ENCODE results near the gene SEC16B. TPM values are rescaled to one million over a fixed set of nuclear protein-coding genes. Genes with fewer than 3 reads are reported as not detected.

Gene SEC16B
- total and polyA plus RNA-seq, 7 experiments from 2014 or later: 0.27 TPM; not detected in 6

- ChIA-PET CTCF (no interaction called here), POLR2A (no interaction called here)
- Histone ChIP-seq H3K27me3 (ENCODE audit: control insufficient read depth in 2 of 2, insufficient read depth in 2 of 2, low read length in 2 of 2) (no peaks in the 10 kb centered on the region), H3K9me3 (ENCODE audit: control insufficient read depth in 2 of 3, low read length in 3 of 3) (no peaks in the 10 kb centered on the region), H3K27ac (ENCODE audit: low read depth, low read length) (no peak overlapping the region), H3K4me3 (ENCODE audit: low read length) (no peak overlapping the region), H3K36me3 (ENCODE audit: control insufficient read depth in 2 of 3, insufficient read depth in 3 of 3, low read length in 3 of 3) (no peaks in the 10 kb centered on the region), H3K4me1 (ENCODE audit: control insufficient read depth in 2 of 2, insufficient read depth in 2 of 2, low read length in 2 of 2) (no peaks in the 10 kb centered on the region)
- Mint-ChIP-seq H3K27me3 (peaks cover 0 to 6% (median 0%) of the 10 kb centered on the region in 5 donors), H3K4me1 (no peaks in the 10 kb centered on the region), H3K9me3 (peaks cover 0 to 8% (median 0%) of the 10 kb centered on the region in 11 donors), H3K4me3 (no peak overlapping the region), H3K27ac (no peak overlapping the region), H3K36me3 (no peaks in the 10 kb centered on the region)
- no peak for ATAC-seq
- DNase-seq: no peak
- intact Hi-C loops (cut with micrococcal nuclease): no loop called here
Observed at GRCh38 chr1:177915641-177916040, 54.2 kb downstream of the SEC16B start.

GRCh38 chr1:177914603-177915002 lies 55.3 kb downstream of the SEC16B start:
- Mint-ChIP-seq H3K27me3 (peaks cover 0 to 6% (median 0%) of the 10 kb centered on the region in 5 donors), H3K9me3 (peaks cover 0 to 6% (median 0%) of the 10 kb centered on the region in 11 donors), H3K4me3 (no peak overlapping the region), H3K36me3 (no peaks in the 10 kb centered on the region), H3K4me1 (no peaks in the 10 kb centered on the region), H3K27ac (no peak overlapping the region)
- ATAC-seq (no peak), DNase-seq (no peak)
- Histone ChIP-seq H3K4me3 (ENCODE audit: low read length) (no peak overlapping the region), H3K36me3 (ENCODE audit: control insufficient read depth in 2 of 3, insufficient read depth in 3 of 3, low read length in 3 of 3) (no peaks in the 10 kb centered on the region), H3K9me3 (ENCODE audit: control insufficient read depth in 2 of 3, low read length in 3 of 3) (no peaks in the 10 kb centered on the region), H3K4me1 (ENCODE audit: control insufficient read depth in 2 of 2, insufficient read depth in 2 of 2, low read length in 2 of 2) (no peaks in the 10 kb centered on the region), H3K27ac (ENCODE audit: low read depth, low read length) (no peak overlapping the region), H3K27me3 (ENCODE audit: control insufficient read depth in 2 of 2, insufficient read depth in 2 of 2, low read length in 2 of 2) (no peaks in the 10 kb centered on the region)
- CTCF ChIA-PET: no interaction called here
- intact Hi-C loops (cut with micrococcal nuclease): no loop called here
- POLR2A ChIA-PET: no interaction called here

GRCh38 chr1:177913762-177914540 lies 55.9 kb downstream of the SEC16B start:
- Mint-ChIP-seq H3K36me3 (no peaks in the 10 kb centered on the region), H3K4me3 (no peak overlapping the region), H3K9me3 (peaks cover 0 to 5% (median 0%) of the 10 kb centered on the region in 11 donors), H3K4me1 (no peaks in the 10 kb centered on the region), H3K27me3 (peaks cover 0 to 6% (median 0%) of the 10 kb centered on the region in 5 donors), H3K27ac (no peak overlapping the region)
- CTCF ChIA-PET: no interaction called here
- Histone ChIP-seq H3K27ac (ENCODE audit: low read depth, low read length) (no peak overlapping the region), H3K4me1 (ENCODE audit: control insufficient read depth in 2 of 2, insufficient read depth in 2 of 2, low read length in 2 of 2) (no peaks in the 10 kb centered on the region), H3K36me3 (ENCODE audit: control insufficient read depth in 2 of 3, insufficient read depth in 3 of 3, low read length in 3 of 3) (no peaks in the 10 kb centered on the region), H3K4me3 (ENCODE audit: low read length) (no peak overlapping the region), H3K9me3 (ENCODE audit: control insufficient read depth in 2 of 3, low read length in 3 of 3) (no peaks in the 10 kb centered on the region), H3K27me3 (ENCODE audit: control insufficient read depth in 2 of 2, insufficient read depth in 2 of 2, low read length in 2 of 2) (no peaks in the 10 kb centered on the region)
- DNase-seq (no peak), ATAC-seq (no peak)
- POLR2A ChIA-PET: no interaction called here
- intact Hi-C loops (cut with micrococcal nuclease): no loop called here

- Histone ChIP-seq H3K4me3 (ENCODE audit: low read length) (no peak overlapping the region), H3K9me3 (ENCODE audit: control insufficient read depth in 2 of 3, low read length in 3 of 3) (no peaks in the 10 kb centered on the region), H3K4me1 (ENCODE audit: control insufficient read depth in 2 of 2, insufficient read depth in 2 of 2, low read length in 2 of 2) (no peaks in the 10 kb centered on the region), H3K27me3 (ENCODE audit: control insufficient read depth in 2 of 2, insufficient read depth in 2 of 2, low read length in 2 of 2) (no peaks in the 10 kb centered on the region), H3K36me3 (ENCODE audit: control insufficient read depth in 2 of 3, insufficient read depth in 3 of 3, low read length in 3 of 3) (no peaks in the 10 kb centered on the region), H3K27ac (ENCODE audit: low read depth, low read length) (no peak overlapping the region)
- H3K27me3 Mint-ChIP-seq: peaks cover 0 to 6% (median 0%) of the 10 kb centered on the region in 5 donors
- ChIA-PET POLR2A (no interaction called here), CTCF (no interaction called here)
- intact Hi-C loops (cut with micrococcal nuclease): no loop called here
- H3K4me1 Mint-ChIP-seq: no peaks in the 10 kb centered on the region
- peaks cover 0 to 5% (median 0%) of the 10 kb centered on the region in 11 donors for H3K9me3 Mint-ChIP-seq
- no peaks in the 10 kb centered on the region for H3K36me3 Mint-ChIP-seq
- DNase-seq (no peak), ATAC-seq (no peak)
- H3K4me3 Mint-ChIP-seq: no peak overlapping the region
- no peak overlapping the region for H3K27ac Mint-ChIP-seq
Observed at GRCh38 chr1:177912991-177913390, 56.9 kb downstream of the SEC16B start.

- H3K4me3 Mint-ChIP-seq: no peak overlapping the region
Observed at GRCh38 chr1:177909416-177909815, 60.4 kb downstream of the SEC16B start.

GRCh38 chr1:177907000-177907399 lies 62.9 kb downstream of the SEC16B start:
- Histone ChIP-seq H3K27ac (ENCODE audit: low read depth, low read length) (no peak overlapping the region), H3K9me3 (ENCODE audit: control insufficient read depth in 2 of 3, low read length in 3 of 3) (no peaks in the 10 kb centered on the region), H3K4me3 (ENCODE audit: low read length) (no peak overlapping the region), H3K4me1 (ENCODE audit: control insufficient read depth in 2 of 2, insufficient read depth in 2 of 2, low read length in 2 of 2) (no peaks in the 10 kb centered on the region), H3K27me3 (ENCODE audit: control insufficient read depth in 2 of 2, insufficient read depth in 2 of 2, low read length in 2 of 2) (no peaks in the 10 kb centered on the region), H3K36me3 (ENCODE audit: control insufficient read depth in 2 of 3, insufficient read depth in 3 of 3, low read length in 3 of 3) (no peaks in the 10 kb centered on the region)
- ChIA-PET CTCF (no interaction called here), POLR2A (no interaction called here)
- Mint-ChIP-seq H3K27ac (no peak overlapping the region), H3K4me1 (no peaks in the 10 kb centered on the region), H3K27me3 (peaks cover 0 to 6% (median 0%) of the 10 kb centered on the region in 5 donors), H3K36me3 (no peaks in the 10 kb centered on the region), H3K4me3 (no peak overlapping the region), H3K9me3 (peaks cover 0 to 5% (median 0%) of the 10 kb centered on the region in 11 donors)
- intact Hi-C loops (cut with micrococcal nuclease): no loop called here
- no peak for ATAC-seq
- DNase-seq: no peak

More at GRCh38 chr1:177909416-177909815, 60.4 kb downstream of the SEC16B start:
- intact Hi-C loops (cut with micrococcal nuclease): no loop called here
- no peak for ATAC-seq
- Histone ChIP-seq H3K27ac (ENCODE audit: low read depth, low read length) (no peak overlapping the region), H3K4me3 (ENCODE audit: low read length) (no peak overlapping the region), H3K36me3 (ENCODE audit: control insufficient read depth in 2 of 3, insufficient read depth in 3 of 3, low read length in 3 of 3) (no peaks in the 10 kb centered on the region), H3K4me1 (ENCODE audit: control insufficient read depth in 2 of 2, insufficient read depth in 2 of 2, low read length in 2 of 2) (no peaks in the 10 kb centered on the region), H3K27me3 (ENCODE audit: control insufficient read depth in 2 of 2, insufficient read depth in 2 of 2, low read length in 2 of 2) (no peaks in the 10 kb centered on the region), H3K9me3 (ENCODE audit: control insufficient read depth in 2 of 3, low read length in 3 of 3) (no peaks in the 10 kb centered on the region)
- peaks cover 0 to 6% (median 0%) of the 10 kb centered on the region in 5 donors for H3K27me3 Mint-ChIP-seq
- H3K4me1 Mint-ChIP-seq: no peaks in the 10 kb centered on the region
- ChIA-PET CTCF (no interaction called here), POLR2A (no interaction called here)
- no peak for DNase-seq
- H3K27ac Mint-ChIP-seq: no peak overlapping the region
- H3K9me3 Mint-ChIP-seq: peaks cover 0 to 5% (median 0%) of the 10 kb centered on the region in 11 donors
- no peaks in the 10 kb centered on the region for H3K36me3 Mint-ChIP-seq

- POLR2A ChIA-PET: no interaction called here
- no peaks in the 10 kb centered on the region for H3K9me3 ChIP-seq (ENCODE audit: control insufficient read depth in 2 of 3, low read length in 3 of 3)
- H3K4me1 Mint-ChIP-seq: no peaks in the 10 kb centered on the region
- peaks cover 0 to 4% (median 0%) of the 10 kb centered on the region in 5 donors for H3K27me3 Mint-ChIP-seq
- DNase-seq: no peak
- no peak overlapping the region for H3K4me3 Mint-ChIP-seq
- no peak overlapping the region for H3K27ac Mint-ChIP-seq
- no peak overlapping the region for H3K4me3 ChIP-seq (ENCODE audit: low read length)
- no peaks in the 10 kb centered on the region for H3K36me3 Mint-ChIP-seq
- ATAC-seq: no peak
- no peaks in the 10 kb centered on the region for H3K4me1 ChIP-seq (ENCODE audit: control insufficient read depth in 2 of 2, insufficient read depth in 2 of 2, low read length in 2 of 2)
- H3K27me3 ChIP-seq (ENCODE audit: control insufficient read depth in 2 of 2, insufficient read depth in 2 of 2, low read length in 2 of 2): no peaks in the 10 kb centered on the region
- intact Hi-C loops (cut with micrococcal nuclease): no loop called here
- CTCF ChIA-PET: no interaction called here
- no peak overlapping the region for H3K27ac ChIP-seq (ENCODE audit: low read depth, low read length)
- peaks cover 0 to 7% (median 1%) of the 10 kb centered on the region in 11 donors for H3K9me3 Mint-ChIP-seq
- no peaks in the 10 kb centered on the region for H3K36me3 ChIP-seq (ENCODE audit: control insufficient read depth in 2 of 3, insufficient read depth in 3 of 3, low read length in 3 of 3)
Observed at GRCh38 chr1:177905686-177906085, 64.2 kb downstream of the SEC16B start.

Measured in naive thymus-derived CD4-positive, alpha-beta T cell (primary cell).